Common myeloid progenitor, CD34-positive (primary cell): Measurements from ENCODE around the gene KLHL5.

ENCODE experiments used
- CTCF ChIA-PET: fragments of 350-600 bp; sonication (Branson Sonifier 250); formaldehyde crosslinking; loops from one replicate; lab custom pipeline; 2021; ENCODE audit warnings: antibody characterized with exemption; lab: Charles Lee
- POLR2A ChIA-PET: fragments of 350-600 bp; sonication (Branson Sonifier 250); formaldehyde crosslinking; loops from one replicate; lab custom pipeline; 2021; ENCODE audit warnings: antibody characterized with exemption; lab: Charles Lee
- DNase-seq, 3 donors: peaks; one replicate each; pipeline versions ENCODE4 v3.0.0 to v3.0.0-alpha.2; 2013
- H3K27ac ChIP-seq, 2 experiments: 1 replicate in 1 of 2; 2 replicates in 1 of 2; pipeline ENCODE4 v1.7.0; 2013; ENCODE audit warnings: inconsistent platforms in 2 of 2, low read length in 2 of 2, mild to moderate bottlenecking in 2 of 2, low read depth in 1 of 2, moderate library complexity in 1 of 2; ENCODE audit not compliant: severe bottlenecking in 2 of 2, insufficient read depth in 1 of 2, poor library complexity in 1 of 2
- H3K27me3 ChIP-seq, 5 experiments: replicated peaks in 2 of 5; 1 replicate in 3 of 5; 2 replicates in 2 of 5; pipeline versions ENCODE4 v1.6.1 to v1.7.0; 2013; ENCODE audit warnings: low read length in 4 of 5, mild to moderate bottlenecking in 2 of 5, moderate library complexity in 2 of 5, inconsistent platforms in 1 of 5; ENCODE audit not compliant: insufficient read depth in 5 of 5, control insufficient read depth in 4 of 5
- H3K36me3 ChIP-seq, 4 experiments: 1 replicate in 2 of 4; 2 replicates in 2 of 4; pipeline versions ENCODE4 v1.6.1 to v1.7.0; 2013; ENCODE audit warnings: low read length in 3 of 4, control low read depth in 1 of 4, mild to moderate bottlenecking in 1 of 4; ENCODE audit not compliant: control insufficient read depth in 4 of 4, insufficient read depth in 4 of 4
- H3K4me1 ChIP-seq, 4 experiments: 1 replicate in 3 of 4; 2 replicates in 1 of 4; pipeline versions ENCODE4 v1.6.1 to v1.7.1; 2013; ENCODE audit warnings: low read length in 3 of 4, mild to moderate bottlenecking in 3 of 4, control low read depth in 1 of 4, inconsistent platforms in 1 of 4, moderate library complexity in 1 of 4; ENCODE audit not compliant: control insufficient read depth in 4 of 4, insufficient read depth in 4 of 4; ENCODE audit errors: control extremely low read depth in 1 of 4
- H3K4me3 ChIP-seq, 7 experiments: 1 replicate in 4 of 7; 2 replicates in 3 of 7; pipeline versions ENCODE4 v1.5.1 to v1.7.0; 2013; ENCODE audit warnings: mild to moderate bottlenecking in 7 of 7, low read length in 6 of 7, moderate library complexity in 6 of 7, inconsistent platforms in 2 of 7, low read depth in 2 of 7, control low read depth in 1 of 7; ENCODE audit not compliant: insufficient read depth in 4 of 7, control insufficient read depth in 1 of 7; ENCODE audit errors: extremely low read depth in 1 of 7
- H3K9me3 ChIP-seq, 5 experiments: 1 replicate in 4 of 5; 2 replicates in 1 of 5; pipeline versions ENCODE4 v1.6.1 to v1.7.1; 2013; ENCODE audit warnings: low read length in 4 of 5, mild to moderate bottlenecking in 2 of 5, inconsistent platforms in 1 of 5, low read depth in 1 of 5, moderate library complexity in 1 of 5; ENCODE audit not compliant: control insufficient read depth in 4 of 5, insufficient read depth in 2 of 5; ENCODE audit errors: control extremely low read depth in 1 of 5
- WGBS: methylation state at CpG from one replicate; pipeline ENCODE4 v1.1.5; 2013; ENCODE audit not compliant: insufficient coverage; 5-methylcytosine and 5-hydroxymethylcytosine counted together

KLHL5 gene

DNA sequence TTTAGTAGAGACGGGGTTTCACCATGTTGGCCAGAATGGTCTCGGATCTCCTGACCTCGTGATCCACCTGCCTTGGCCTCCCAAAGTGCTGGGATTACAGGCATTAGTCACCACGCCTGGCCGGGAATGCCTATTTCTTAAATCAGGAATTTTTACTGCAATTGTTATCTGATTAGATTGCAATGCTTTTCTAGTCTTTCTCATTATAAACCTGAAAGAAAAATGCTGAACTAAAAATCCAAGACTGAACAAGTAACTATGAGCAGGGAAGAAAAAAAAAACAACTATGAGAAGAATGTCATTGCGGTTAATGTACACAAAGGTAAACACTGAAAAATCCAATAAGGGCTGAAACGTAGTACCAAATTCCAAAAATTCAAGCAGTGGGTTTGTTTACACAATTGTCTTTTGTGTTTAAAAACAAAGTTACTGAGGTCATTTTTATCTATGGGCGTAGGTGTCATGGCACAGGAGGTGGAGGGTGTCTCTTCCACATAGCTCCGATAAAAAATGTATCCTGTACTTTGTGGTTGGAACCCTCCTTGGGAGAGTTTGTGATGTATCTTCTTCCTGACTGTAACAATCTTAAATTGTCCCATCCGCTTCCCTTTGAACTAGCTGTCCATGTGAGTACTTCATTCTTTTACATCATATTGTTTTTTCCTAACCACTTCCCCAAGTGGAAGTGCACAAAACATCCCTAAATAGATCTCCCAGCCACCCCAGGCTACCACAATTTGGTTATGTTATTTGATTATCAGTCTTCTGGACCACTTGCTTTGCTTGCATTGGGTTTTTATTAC, 18.8 kb upstream of the KLHL5 start:
- WGBS = 100% methylated on average over 7 of the region's 10 CpGs

DNA sequence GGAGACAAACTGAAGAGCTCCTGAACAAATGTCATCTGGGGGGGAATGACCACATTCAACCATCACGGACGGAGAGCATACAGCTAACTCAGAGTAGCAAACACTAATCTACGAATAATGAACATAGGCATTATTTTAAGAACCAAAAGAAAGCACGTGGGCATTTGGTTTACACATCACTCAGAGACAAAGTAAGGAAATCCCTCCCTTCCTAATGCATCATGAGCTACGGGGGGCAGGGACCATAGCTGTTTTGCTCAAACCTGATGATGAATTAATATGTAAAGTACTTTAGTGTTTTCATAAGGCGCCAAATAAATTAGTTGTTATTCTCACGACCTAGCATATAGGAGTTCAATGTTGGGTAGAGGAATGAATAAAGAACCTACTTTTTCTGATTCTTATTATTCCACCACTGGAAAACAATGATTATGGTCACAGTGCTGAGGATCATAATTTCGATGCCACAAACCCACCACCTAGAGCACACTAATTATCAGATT, 18.1 kb upstream of the KLHL5 start:
- no peaks in the 10 kb centered on the region for H3K9me3 ChIP-seq
- peaks cover 0 to under 1% (median 0%) of the 10 kb centered on the region in 4 experiments for H3K36me3 ChIP-seq
- ChIA-PET POLR2A (interaction anchor here (0.5 to 1.6 kb wide), 2 partner anchors 14 to 19 kb away, joined by 3 to 5 read pairs; no protein-coding TSS in a partner anchor), CTCF (interaction anchor here (0.9 to 1.8 kb wide), 9 partner anchors 13 to 143 kb away, joined by 3 to 6 read pairs (median 4); no protein-coding TSS in a partner anchor)
- peaks cover 11 to 44% (median 36%) of the 10 kb centered on the region in 4 experiments for H3K4me1 ChIP-seq
- DNase-seq = peak in 2 of 3 donors; percentile 62 to 68
- no peaks in the 10 kb centered on the region for H3K27me3 ChIP-seq
- peak overlapping the region; percentile 76 to 94 for H3K27ac ChIP-seq
- peak overlapping the region in 6 of 7 experiments; percentile 68 to 90 (median 77) for H3K4me3 ChIP-seq
- no CpG with 5 or more reads among the region's 8 CpGs for WGBS

More for the DNA sequence above, 18.8 kb upstream of the KLHL5 start:
- H3K4me3 ChIP-seq = peak overlapping the region in 6 of 7 experiments; percentile 68 to 90 (median 77)
- no peaks in the 10 kb centered on the region for H3K27me3 ChIP-seq
- no peak for DNase-seq
- peaks cover 11 to 41% (median 32%) of the 10 kb centered on the region in 4 experiments for H3K4me1 ChIP-seq
- H3K9me3 ChIP-seq = no peaks in the 10 kb centered on the region
- H3K27ac ChIP-seq = peak overlapping the region; percentile 76 to 94
- POLR2A ChIA-PET = no interaction called here
- no peaks in the 10 kb centered on the region for H3K36me3 ChIP-seq
- CTCF ChIA-PET = interaction anchor here (0.9 to 1.8 kb wide), 9 partner anchors 12 to 140 kb away, joined by 3 to 6 read pairs (median 4); no protein-coding TSS in a partner anchor

- Histone ChIP-seq H3K4me1 (peaks cover 11 to 45% (median 36%) of the 10 kb centered on the region in 4 experiments), H3K27me3 (no peaks in the 10 kb centered on the region), H3K36me3 (peaks cover 0 to 2% (median 0%) of the 10 kb centered on the region in 4 experiments), H3K27ac (peak overlapping the region; percentile 76 to 94), H3K9me3 (no peaks in the 10 kb centered on the region), H3K4me3 (peak overlapping the region; percentile 72 to 90 (median 78))
- ChIA-PET CTCF (interaction anchor here (1.0 to 1.8 kb wide), 8 partner anchors 10 to 143 kb away, joined by 3 to 8 read pairs (median 4); no protein-coding TSS in a partner anchor), POLR2A (interaction anchor here (0.5 to 1.6 kb wide), 2 partner anchors 15 to 19 kb away, joined by 3 to 5 read pairs; no protein-coding TSS in a partner anchor)
- WGBS = 0% methylated on average over 11 of the region's 54 CpGs
- DNase-seq = peak; percentile 97 to 99 (median 98)
Observed at GRCh38 chr4:39044364-39044955, 17.6 kb upstream of the KLHL5 start.

GRCh38 chr4:39044956-39045826, 16.8 kb upstream of the KLHL5 start:
- POLR2A ChIA-PET = interaction anchor here (1.6 kb wide), 1 partner anchor 15 kb away, joined by 5 read pairs; no protein-coding TSS in a partner anchor
- H3K27me3 ChIP-seq = no peaks in the 10 kb centered on the region
- peaks cover 0 to 2% (median 0%) of the 10 kb centered on the region in 4 experiments for H3K36me3 ChIP-seq
- peaks cover 11 to 45% (median 36%) of the 10 kb centered on the region in 4 experiments for H3K4me1 ChIP-seq
- no peaks in the 10 kb centered on the region for H3K9me3 ChIP-seq
- H3K27ac ChIP-seq = peak overlapping the region; percentile 40 to 94
- H3K4me3 ChIP-seq = peak overlapping the region; percentile 72 to 90 (median 77)
- 0% methylated on average over 49 of the region's 82 CpGs for WGBS
- CTCF ChIA-PET = interaction anchor here (0.6 to 1.8 kb wide), 8 partner anchors 9 to 373 kb away, joined by 3 to 8 read pairs (median 4); no protein-coding TSS in a partner anchor
- peak; percentile 45 to 74 (median 57) for DNase-seq

DNA sequence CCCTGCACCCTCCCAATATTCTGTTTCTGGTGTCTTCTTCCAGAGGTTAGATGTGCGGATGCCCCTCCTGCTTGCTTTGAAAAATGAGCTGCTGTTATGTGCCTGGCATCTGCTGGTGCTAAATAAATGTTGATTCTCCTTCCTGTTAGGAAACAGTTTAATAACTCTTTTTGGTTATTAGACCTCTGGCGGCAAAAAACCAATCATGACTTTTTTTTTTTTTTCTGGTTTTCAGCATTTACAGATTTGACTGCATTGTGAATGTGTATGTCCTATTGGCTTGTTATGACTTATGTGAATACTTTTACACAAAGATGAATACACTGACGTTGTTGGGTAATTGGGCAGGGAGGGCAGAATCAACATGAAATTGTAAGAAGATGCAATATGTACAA, 16.2 kb upstream of the KLHL5 start:
- DNase-seq = peak; percentile 44 to 68 (median 61)
- H3K27me3 ChIP-seq = no peaks in the 10 kb centered on the region
- peaks cover 11 to 45% (median 36%) of the 10 kb centered on the region in 4 experiments for H3K4me1 ChIP-seq
- peak overlapping the region in 6 of 7 experiments; percentile 74 to 90 (median 78) for H3K4me3 ChIP-seq
- H3K27ac ChIP-seq = peak overlapping the region in 1 of 2 experiments; percentile 94
- CTCF ChIA-PET = interaction anchor here (0.6 to 1.7 kb wide), 6 partner anchors 8 to 373 kb away, joined by 3 to 8 read pairs (median 3); no protein-coding TSS in a partner anchor
- WGBS = 17% methylated on average over 1 of the region's 3 CpGs
- no peaks in the 10 kb centered on the region for H3K9me3 ChIP-seq
- peaks cover 0 to 2% (median 0%) of the 10 kb centered on the region in 4 experiments for H3K36me3 ChIP-seq
- POLR2A ChIA-PET = no interaction called here

DNA sequence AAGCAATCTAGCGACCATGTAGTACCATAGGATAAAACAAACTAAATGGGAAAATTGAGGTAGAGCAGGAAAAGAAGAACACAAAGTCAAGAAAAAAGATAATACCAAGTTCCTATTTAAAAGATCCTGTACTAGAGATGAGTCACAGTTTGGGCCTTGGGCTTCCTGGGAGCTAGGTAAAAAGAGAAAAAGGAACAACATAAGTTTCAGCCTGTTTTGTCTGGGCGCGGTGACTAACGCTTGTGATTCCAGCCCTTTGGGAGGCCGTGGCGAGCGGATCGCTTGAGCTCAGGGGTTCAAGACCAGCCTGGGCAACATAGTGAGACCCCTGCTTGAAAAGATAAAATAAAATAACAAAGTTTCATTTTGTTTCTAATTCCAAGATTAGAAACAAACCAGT, 15.8 kb upstream of the KLHL5 start:
- DNase-seq = peak in 2 of 3 donors; percentile 26 to 36
- Histone ChIP-seq H3K4me1 (peaks cover 11 to 45% (median 36%) of the 10 kb centered on the region in 4 experiments), H3K4me3 (peak overlapping the region in 5 of 7 experiments; percentile 75 to 90 (median 78)), H3K36me3 (peaks cover 0 to 2% (median 0%) of the 10 kb centered on the region in 4 experiments), H3K27me3 (no peaks in the 10 kb centered on the region), H3K9me3 (no peaks in the 10 kb centered on the region), H3K27ac (peak overlapping the region in 1 of 2 experiments; percentile 94)
- 100% methylated on average over 6 of the region's 8 CpGs for WGBS
- POLR2A ChIA-PET = no interaction called here
- CTCF ChIA-PET = interaction anchor here (0.7 to 2.4 kb wide), 4 partner anchors 12 to 144 kb away, joined by 3 to 6 read pairs (median 3); no protein-coding TSS in a partner anchor
